Stimulated activated naive CD8-positive, alpha-beta T cell treated with anti-CD3 and anti-CD28 coated beads, Interleukin-15, Interleukin-2, amounts not matched to agents 100 U/mL and 50 U/mL, for 24 hours (primary cell): ENCODE measurements around the gene LATS1.
"Not testable (repeated sequence)": the region's sequence is repeated elsewhere in the genome, so short reads cannot be mapped to it uniquely, and the experiment has no call there.

Experiments used
- ATAC-seq: fragments of 150-1000 bp; cut with Tn5 transposase; one replicate; pipeline ENCODE4 v1.10.0; 2021
- DNase-seq: peaks from one replicate; pipeline ENCODE4 v3.0.0; 2021

LATS1 gene

DNA sequence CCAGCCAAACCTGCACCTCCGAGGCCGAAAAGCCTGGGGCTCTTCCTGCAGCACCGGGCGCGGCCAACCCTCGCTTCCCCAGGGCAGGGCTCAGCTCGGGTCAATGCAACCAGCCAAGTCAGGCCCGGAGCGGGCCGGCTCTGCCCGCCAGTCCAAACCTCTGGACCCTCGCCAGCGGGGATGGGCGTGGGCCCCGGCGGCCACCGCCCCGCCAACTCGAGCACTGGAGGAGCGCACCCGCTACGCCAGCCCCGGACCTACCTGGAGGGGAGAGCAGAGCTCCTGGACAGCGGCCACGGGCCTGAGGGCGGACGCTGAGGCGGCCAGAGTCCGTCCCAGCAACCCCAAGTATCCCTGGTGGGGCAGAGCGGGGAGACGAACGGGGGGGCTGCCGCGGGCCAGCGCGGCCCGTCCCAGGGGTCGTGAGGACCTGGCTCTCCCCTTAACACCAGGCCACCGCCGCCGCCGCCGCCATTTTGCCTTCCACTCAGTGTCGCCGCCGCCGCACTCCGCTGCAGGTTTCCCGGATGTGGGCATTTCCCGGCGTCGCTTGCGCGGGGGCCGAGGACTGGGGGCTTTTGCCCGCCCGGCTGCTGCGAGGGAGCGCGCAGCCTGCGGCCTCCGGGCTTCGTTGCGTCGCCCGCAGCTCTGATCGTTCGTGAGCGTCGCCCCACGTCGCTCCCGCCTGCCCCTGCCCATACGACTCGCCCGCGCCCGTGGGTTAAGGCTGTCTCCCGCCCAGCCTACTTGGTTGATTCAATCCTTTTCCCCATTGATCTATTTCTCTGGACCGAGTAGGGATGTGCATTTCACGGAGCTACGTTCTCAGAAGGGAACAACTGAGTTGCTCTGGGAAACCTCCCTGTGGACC, at the start of gene LATS1:
Gene LATS1, minus strand, starts transcription at position 514 of the 871 bp plus-strand sequence. CDS start 15,975 bp downstream, outside the sequence.
- peak; percentile 95 for ATAC-seq
- DNase-seq: peak; percentile 94

DNA sequence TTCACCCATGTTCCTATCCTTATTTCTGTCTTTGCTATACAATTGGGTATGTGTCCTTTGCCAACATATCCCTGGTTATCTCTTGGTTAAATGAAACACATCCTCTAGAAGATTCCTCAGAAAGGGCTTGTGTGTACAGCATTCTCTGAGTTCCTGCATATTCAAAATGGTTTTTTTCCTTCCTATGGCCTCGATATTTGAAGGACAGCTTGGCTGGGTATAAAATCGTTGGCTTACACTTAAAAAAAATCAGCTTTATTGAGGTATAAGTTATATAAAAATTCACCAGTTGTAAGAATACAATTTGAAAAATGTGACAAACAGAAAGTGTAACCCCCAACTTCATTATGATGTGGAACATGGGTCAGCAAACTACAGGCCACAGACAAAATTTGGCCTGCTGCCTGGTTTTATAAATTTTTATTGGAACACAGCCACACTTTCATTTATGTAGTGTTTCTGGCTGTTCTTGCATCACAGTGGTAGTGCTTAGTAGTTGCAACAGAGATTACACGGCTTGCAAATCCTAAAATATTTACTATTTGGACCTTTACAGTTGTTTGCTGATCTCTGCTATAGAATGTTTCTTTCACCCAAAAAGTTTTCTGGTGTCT, 48.4 kb upstream of the LATS1 start:
- no peak for ATAC-seq
- DNase-seq: no peak

DNA sequence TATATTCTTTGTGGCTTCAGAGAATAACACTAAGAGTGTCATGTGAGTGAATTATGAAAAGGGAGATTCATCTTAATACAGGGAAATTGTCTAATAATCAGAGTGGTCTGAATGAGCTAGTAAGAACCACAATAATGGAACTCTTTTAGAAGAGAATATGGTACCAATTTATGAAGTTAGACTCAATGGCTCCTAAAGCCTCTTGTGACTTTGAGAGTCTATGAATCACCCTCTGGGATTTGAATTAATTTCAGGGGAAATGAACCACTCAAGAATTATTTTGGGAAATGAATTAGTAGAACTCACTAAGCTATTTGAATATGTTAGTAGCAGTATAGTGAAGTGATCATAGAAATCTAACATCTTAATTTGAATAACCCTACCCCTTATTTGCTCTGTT, 46.0 kb upstream of the LATS1 start:
- DNase-seq (no peak), ATAC-seq (no peak)

DNA sequence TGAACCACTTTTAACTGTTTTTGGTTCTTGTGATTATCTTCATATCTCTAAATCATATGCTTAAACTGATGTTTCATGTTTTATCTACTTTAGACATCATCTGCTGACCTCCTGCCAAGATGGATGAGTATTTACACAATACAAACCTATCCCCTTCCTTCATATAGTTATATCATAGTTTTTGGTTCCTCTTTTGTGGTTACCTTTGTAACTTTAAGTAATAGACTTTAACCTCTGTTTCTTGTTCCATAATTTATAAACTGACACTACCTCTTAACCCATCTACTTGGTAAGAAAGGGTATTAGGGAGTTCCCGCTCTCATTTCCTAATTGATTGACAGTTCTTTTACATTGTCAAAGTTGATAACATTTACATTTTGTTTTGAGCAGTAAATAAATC, 43.5 kb upstream of the LATS1 start:
- ATAC-seq (no peak), DNase-seq (no peak)

DNA sequence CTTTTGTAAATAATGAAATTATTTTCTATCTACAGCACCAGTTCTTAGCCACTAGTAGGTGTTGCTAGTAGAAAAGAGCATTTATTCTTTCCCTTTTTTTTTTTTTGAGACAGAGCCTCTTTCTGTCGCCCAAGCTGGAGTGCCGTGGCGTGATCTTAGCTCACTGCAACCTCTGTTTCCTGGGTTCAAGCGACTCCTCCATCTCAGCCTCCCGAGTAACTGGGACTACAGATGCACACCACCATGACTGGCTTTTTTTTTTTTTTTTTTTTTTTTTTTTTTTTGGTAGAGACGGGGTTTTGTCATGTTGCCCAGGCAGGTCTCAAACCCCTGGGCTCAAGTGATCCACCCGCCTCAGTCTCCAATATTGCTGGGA, 38.3 kb upstream of the LATS1 start:
- no peak for ATAC-seq
- no peak for DNase-seq

DNA sequence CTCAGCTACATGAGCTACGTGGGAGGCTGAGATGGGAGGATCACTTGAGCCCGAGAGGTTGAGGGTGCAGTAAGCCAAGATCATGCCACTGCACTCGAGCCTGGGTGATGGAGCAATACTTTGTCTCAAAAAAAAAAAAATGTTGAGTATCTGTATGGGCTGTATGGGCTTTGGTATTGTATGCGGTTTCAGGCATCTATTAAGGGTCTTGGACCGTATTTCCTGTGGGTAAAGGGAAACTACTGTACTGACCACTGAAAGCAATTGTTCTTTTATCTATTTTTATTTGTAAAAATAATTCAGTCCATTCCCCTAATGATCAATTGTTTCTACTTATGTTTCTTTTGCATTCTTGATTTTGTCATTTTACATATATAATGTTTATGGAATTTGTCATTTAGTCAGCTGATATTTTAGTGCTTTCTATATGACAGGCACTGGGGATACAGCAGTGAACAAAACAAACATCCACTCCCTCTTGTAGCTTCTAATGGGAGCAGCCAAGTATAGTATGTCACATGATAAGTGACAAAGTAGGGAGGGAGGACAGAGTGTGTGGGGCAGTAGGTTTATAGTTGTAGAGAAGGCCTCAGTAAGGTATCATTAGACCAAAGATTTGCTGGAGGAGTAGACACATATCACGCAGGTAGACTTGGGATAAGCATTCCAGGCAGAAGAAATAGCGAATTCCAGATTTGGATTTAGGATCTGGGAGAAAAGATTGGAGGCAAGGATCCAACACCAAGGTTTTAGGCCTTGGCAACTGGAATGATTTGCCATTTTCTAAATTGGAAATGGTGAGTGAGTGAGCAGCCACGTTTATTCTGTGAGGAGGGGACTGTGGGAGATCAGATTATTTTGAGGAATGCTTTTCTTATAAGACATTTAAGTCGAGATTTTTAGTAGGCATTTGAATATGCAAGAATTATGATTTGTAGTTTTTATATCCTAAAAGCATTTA, 37.7 kb upstream of the LATS1 start:
- ATAC-seq (no peak), DNase-seq (no peak)

DNA sequence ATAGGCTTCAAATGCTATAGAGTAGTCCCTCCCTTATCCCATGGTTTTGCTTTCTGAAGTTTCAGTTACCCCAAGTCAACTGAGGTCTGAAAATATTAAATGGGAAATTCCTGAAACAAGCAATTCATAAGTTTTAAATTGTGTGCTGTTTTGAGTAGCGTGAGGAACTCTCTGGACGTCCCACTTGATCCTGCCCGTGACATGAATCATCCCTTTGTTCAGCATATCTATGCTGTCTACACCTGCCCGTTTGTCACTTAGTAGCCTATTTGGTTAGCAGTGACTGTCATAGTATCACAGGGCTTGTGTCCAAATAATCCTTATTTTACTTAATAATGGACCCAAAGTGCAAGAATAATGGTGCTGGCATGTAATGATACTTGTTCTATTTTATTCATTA, 36.6 kb upstream of the LATS1 start:
- ATAC-seq (no peak), DNase-seq (no peak)

DNA sequence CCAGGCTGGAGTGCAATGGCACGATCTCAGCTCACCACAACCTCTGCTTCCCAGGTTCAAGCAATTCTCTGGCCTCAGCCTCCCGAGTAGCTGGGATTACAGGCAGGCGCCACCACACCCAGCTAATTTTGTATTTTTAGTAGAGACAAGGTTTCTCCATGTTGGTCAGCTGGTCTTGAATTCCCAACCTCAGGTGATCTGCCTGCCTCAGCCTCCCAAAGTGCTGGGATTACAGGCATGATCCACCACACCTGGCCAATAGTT, 35.4 kb upstream of the LATS1 start:
- not testable (repeated sequence) for ATAC-seq, DNase-seq

DNA sequence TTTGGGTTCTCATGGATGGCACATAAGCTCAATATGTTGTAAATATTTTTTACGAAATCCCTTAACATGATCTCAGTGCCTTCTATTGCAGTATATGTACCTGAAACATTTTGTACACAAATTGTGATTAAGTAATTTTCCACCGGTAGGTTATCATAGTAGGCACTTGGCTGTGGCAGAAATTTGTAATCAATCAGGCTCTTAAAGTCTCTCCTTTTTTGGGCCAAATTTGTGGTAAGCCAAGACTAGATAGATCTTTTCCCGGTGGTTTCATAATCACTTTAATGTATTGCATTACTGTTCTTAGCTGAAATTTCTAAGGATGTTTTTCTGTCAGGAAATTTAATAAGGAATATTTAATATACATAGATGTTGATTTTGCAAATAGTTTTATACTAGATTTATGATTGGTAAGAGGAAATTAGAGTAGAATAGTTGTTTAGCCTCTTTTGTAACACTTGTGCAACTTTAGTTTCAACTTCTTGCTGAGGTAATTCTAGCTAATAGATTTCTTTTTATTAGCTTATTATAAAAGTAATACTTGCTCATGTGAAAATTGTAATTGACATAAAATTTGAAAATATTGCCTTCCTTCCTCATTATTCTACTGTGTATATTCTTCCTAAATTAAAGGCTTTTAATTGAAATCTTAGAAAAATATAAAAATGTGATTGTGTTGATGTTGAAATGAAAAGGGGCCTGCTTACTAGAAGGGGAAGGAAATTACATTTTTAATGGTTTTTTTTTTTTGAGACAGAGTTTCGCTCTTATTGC, 34.9 kb upstream of the LATS1 start:
- DNase-seq (no peak), ATAC-seq (no peak)

DNA sequence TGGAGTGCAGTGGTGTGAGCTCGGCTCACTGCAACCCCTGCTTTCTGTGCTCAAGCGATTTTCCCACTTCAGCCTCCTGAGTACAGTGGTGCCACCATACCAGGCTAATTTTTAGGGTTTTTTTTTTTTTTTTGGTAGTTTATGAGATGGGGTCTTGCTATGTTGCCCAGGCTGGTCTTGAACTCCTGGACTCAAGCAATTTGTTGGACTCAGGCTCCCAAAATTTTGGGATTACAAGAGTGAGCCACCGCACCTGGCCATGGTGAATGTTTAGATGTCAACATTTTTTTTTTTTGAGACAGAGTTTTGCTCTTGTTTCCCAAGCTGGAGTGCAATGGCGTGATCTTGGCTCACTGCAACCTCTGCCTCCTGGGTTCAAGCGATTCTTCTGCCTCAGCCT, 34.0 kb upstream of the LATS1 start:
- ATAC-seq, DNase-seq: not testable (repeated sequence)

DNA sequence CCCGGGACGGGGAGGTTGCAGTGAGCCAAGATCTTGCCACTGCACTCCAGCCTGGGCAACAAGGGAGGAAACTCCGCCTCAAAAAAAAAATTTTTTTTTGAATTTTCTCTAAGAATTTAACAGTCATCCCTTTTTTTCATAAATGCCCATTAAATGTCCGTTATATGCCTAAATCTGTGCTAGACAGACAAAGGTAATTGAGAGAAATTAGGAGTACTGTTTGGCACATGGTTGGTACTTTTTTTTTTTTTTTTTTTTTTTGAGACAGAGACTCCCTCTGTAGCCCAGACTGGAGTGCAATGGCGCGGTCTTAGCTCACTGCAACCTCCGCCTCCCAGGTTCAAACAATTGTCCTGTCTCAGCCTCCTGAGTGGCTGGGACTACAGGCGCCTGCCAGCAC, 33.3 kb upstream of the LATS1 start:
- DNase-seq: no peak
- ATAC-seq: no peak

DNA sequence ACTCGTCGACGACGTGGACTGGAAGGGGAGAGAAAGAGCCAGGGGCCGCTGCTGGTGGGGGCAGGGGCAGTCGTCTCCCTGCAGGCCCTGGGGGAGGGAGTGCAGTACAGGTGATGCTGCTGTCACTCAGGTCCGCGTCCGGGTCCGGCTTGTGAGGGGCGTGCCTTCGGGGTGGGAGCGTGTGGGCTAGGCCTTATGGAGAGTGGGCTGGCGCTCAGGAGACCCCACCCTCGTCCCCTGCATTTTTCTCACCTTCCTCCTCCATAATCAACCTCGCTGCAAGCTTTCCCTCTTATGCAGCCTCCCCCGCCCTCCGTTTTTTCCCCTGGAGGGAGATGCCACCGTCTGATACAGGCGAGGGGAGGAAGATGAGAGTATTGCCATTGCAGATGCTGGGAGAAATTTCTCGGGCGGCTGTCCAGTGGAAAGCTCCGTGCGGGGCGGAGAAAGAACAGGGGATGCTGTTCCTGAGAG, 32.3 kb upstream of the LATS1 start:
- peak; percentile 65 for ATAC-seq
- peak; percentile 81 for DNase-seq

DNA sequence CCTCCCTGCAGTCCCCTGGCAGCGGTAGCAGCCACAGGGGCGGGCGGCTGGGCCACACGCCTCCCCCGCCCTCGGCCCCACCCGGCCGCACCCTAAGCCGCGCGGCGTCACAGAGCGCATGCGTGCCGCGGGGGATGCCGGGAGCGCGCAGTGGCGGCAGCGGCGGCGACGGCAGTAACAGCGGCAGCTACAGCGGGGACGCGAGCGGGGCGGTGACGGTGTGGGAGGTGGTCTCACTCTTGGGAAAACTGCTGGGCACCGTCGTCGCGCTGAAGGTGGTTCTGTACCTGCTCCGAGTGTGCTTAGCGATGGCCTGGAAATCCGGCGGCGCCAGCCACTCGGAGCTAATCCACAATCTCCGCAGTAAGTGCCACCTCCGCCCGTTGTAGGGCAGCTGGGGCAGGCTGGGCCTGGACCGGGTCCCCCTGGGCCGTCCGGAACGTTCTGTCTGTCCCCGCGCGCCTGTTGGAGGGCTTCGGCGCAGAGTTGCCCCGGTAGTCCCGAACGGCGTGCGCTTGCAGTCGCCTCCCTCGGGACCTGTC, 31.8 kb upstream of the LATS1 start, which contains the start of gene PCMT1:
Gene PCMT1, plus strand, starts transcription at position 148 of the 542 bp plus-strand sequence. Its CDS starts 161 bp downstream, at position 309.
- peak; percentile 87 for ATAC-seq
- DNase-seq: peak; percentile 94

DNA sequence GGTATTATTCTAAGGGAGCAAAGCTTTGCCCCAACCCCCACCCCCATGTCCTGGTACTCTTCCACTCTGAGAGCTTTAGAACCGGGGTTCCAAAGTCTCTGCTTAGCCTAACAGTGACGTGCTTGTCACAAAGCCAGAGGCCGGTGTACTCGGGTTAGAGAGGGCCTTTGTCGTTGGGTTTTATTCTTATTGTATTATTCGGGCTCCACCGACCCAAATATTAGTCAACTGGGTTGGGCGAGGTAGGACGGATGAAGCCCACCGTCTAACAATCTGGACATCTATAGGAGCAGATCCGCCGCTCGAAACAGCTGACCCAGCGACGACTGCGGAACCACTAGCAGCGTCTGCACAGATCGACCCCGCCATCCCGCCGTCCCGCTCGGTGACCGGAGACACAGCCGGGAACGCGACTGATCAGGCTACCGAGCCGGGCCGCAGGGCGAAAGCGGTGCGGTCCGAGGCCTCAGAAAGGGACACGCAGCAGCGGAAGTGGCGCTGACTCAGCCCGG, 31.2 kb upstream of the LATS1 start:
- not testable (repeated sequence) for DNase-seq, ATAC-seq

DNA sequence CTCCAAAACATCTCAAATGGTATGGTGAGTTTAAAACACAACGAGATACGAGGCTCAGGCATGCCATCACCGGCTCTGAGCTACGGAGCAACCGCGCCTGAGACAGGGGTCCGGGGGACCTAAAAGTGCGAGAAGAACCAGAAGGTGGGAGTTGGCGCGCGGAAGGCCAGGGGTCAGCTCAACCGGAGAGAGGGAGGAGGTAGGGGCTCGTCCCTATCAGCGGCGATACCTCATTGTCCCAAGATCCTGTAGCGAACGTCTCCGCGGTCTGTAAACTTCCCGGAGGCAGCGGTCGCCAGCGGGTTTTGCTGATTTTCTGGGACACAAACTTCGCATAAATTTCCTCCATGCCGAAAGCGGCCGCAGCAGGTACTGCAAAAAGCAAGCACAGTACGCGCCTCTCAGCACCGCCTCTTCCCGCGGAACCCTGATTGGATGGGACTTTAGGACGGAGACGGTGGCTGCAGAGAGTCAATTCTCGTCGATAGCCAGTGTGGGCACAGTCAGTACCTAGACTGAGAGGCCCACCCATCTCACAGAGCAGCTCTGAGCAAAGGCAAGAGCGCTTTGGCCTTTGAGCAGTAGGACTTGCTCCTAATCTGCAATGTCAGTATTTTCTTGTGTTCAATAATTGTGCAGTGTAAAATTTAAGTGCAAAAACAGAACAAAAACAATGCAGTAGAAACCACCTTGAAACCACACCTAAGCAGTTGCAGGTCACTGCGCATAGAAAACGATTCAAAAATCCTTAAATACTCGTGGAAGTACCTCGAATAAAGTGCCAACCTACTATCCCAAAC, 28.4 kb upstream of the LATS1 start, which contains the start of gene NUP43:
Gene NUP43, minus strand, starts transcription at position 383 of the 800 bp plus-strand sequence. Its CDS starts 34 bp downstream, at position 349.
- ATAC-seq: peak; percentile 71
- peak; percentile 93 for DNase-seq

DNA sequence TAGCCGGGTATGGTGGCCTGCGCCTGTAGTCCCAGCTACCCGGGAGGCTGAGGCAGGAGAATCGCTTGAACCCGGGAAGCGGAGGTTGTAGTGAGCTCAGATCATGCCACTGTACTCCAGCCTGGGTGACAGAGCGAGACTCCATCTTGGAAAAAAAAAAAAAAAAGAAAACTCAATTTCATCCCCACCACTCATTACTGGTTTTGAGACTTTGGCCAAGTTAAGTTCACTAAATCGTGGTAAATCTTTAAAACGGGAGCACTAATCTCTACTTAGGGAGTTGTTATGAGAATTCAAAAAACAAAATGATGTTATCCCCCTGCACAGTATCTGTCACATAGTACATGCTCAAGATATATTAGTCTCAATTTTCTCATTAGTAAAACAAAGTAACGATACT, 27.4 kb upstream of the LATS1 start:
- DNase-seq, ATAC-seq: not testable (repeated sequence)

DNA sequence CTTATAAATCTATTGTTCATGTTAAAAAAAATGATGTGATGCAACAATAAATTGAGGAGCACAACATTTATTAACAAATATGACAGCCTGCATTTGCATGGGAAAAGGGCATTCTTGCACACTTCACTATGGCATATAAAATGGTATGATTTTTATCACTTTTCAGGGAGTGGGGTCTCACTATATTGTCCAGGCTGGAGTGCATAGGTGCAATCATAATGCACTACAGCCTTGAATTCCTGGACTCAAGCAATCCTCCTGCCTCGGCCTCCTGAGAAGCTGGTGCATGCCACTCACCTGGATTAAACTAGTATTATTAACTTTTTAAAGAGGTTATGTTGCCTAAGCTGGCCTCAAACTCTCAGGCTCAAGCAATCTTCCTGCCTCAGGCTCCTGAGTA, 17.0 kb upstream of the LATS1 start:
- ATAC-seq (no peak), DNase-seq (no peak)

DNA sequence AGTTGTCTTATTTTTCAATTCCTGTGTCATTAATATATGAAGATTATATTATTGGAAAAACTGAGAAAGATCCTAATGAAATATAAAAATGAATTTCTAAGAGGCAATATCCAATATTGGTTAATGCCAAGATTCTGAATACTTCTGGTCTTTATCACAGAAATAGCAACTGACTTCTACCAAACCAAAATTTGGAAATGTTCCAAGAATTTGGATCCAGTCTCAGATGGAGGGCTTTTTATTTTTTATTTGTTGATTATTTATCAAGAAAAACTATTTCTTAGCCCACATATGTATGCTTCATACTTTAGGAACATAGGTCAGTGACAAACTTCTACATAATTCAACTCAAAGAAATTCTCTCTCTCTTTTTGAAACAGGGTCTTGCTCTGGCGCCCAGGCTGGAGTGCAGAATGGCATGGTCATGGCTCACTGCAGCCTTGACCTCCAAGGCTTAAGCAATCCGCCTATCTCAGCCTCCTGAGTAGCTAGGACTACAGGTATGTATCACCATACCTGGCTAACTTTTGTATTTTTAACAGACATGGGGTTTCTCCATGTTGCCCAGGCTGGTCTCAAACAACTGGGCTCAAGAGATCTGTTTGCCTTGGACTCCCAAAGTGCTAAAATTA, 15.3 kb upstream of the LATS1 start:
- ATAC-seq (no peak), DNase-seq (no peak)

DNA sequence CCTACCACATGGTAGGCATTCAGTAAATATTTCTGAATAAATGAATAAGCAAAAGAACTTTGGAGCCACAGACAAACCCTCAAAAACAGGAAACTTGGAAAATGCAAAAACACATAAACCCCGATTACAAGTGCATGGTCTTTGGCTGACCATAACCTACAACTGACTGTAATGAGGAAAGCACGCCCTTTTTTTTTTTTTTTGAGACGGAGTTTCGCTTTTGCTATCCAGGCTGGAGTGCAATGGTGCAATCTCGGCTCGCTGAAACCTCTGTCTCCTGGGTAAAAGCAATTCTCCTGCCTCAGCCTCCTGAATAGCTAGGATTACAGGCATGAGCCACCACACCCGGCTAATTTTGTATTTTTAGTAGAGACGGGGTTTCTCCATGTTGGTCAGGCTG, 11.9 kb upstream of the LATS1 start:
- DNase-seq (no peak), ATAC-seq (no peak)
